Measurements from ENCODE around the gene SKP2.
"Not testable (repeated sequence)": the region's sequence is repeated elsewhere in the genome, so short reads cannot be mapped to it uniquely, and the experiment has no call there.

SKP2 gene

DNA sequence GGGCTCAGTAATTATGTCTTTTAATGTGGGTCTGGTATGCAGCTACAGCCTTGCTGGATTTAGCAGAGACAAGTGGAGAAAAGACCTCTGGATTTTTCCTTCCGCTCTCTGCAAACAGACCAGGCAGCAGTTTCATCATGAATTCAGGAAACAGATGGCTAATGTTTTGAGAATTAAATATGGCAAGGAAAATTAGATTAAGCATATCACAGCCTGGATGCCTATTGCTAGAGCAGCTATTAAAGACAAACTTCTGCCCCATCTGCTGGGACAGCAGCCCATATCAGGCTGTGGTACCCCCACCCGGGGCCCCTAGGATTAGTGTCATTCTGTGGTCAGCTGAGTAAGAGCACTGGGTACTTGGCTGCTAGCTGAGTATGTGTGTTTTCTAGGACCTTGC lies 6.2 kb downstream of the SKP2 start:
- no peak for DNase-seq

DNA sequence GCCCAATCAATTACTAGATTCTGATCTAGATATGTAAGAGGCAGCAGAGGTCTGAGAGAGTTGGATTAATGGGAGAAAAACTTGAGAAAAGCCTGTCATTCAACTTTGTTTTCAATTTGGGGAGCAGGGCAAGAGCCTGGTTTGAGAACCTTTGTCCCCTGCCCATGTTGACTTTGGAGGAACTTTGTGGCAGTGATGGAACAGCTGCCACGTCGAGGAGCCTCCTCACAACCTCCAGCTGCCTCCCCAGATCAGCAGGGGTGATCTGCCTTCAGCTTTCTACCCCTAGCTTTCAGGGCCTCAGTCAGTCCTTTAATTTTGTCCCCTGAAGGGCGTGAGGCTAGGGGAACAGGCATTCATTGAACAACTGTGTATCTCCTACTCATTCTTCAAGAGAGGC lies 8.7 kb downstream of the SKP2 start:
- no peak for DNase-seq

DNA sequence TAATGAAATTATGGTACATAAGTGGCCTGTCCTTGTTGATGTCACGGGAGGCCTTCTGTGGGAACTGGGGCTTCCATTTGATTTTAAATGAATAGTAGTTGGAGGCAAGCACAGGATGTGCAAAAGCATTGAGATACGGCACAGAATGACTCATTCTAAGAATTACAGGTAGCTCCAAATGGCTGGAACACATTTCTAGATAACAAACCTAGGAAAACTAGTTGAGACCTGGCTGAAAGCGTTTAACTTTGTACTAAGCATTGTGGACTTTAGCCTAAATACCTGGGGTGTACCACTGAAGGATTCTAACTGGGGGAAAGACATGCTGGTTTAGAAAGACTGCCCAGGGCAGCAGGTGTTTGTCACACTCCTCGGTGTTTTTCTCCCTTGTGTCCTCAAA lies 9.4 kb downstream of the SKP2 start:
- no peak for DNase-seq

DNA sequence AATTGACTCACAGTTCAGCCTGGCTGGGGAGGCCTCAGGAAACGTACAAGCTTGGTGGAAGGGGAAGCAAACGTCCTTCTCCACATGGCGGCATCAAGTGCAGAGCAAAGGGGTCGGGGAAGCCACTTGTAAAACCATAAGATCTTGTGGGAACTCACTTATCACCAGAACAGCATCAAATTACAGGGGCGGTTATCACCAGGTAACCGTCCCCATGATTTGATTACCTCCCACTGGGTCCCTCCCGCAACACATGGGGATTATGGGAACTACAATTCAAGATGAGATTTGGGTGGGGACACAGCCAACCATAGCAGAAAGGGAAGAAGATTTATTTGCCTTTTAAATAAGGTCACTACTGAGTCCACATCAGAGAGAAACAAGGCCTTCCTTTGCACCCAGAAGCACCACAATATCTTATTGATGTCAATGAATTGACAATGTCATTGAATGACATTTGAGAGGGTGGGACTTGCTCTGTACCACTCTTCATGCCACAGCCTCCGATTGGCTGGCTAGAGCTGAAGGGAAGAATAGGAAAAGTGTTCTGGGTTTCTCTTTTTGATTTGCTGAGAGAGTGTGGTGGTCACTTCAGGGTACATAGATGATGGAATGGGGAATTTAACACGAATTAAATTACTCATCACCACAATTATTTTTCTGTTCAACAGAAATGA lies 11.0 kb downstream of the SKP2 start:
- DNase-seq: no peak

DNA sequence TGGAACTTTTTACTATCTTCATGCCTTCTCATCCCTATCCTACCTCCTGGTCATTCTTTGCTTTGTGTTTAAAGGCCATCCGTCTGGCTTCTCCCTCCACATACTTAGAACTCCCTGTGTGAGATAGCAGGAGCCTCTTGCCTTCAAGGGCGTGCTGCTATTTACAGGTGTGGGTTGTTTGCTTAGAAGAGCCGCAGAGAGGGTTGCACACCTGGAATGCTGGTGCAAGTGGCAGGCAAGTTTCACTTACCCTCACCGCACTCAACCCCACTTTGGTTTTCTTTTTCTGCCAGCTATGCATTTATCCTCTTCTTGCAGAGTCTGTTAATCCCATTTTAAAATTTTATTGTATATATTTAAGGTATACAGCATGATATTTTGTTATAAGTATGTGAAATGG lies 12.6 kb downstream of the SKP2 start:
- DNase-seq: no peak

DNA sequence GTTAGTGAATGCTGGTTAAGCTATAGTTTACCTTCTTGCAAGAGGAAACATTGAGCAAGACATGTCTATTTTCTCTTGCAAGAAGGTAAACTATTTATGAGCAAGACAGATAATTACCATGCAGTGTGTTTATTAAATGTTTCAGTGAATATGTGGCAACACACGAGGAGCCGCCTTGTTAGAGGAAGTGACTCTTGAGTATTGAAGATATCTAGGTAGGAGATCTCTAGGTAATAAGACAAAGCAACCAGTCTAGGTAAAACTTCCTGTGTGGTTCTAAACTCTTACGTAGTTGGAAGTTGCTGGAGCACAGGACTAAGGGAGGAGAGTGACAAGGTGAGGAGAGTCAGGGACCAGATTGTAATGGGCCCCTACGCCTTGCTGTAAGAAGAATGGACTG lies 16.8 kb downstream of the SKP2 start:
- DNase-seq: no peak

DNA sequence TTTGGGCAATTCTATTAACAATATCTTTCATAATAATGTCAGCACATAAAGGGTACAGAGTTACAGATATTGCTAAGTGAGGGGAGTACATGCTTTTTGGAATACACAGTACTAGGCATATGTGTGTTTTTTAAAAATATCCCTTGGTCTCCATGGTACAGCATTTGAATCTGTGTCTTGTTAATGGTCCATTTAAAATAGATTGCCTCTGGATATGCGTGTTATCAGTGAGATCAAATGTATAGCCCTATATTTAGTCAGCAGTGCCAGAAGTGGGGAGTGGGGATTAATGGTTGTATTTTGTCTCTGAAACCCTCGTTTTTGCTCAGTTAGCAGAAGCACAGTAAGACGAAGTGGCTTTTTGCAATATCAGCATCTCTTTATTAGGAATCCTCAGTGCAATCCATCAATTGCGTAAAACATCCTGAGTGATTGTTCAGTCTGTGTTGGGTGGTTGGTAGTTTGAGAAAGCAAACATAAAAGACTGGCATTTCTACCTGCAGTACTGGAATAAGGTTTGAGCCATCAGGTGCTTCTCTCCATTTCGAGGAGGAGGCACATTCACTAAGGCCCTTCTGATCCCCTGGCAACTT lies 19.0 kb downstream of the SKP2 start:
- no peak for DNase-seq

DNA sequence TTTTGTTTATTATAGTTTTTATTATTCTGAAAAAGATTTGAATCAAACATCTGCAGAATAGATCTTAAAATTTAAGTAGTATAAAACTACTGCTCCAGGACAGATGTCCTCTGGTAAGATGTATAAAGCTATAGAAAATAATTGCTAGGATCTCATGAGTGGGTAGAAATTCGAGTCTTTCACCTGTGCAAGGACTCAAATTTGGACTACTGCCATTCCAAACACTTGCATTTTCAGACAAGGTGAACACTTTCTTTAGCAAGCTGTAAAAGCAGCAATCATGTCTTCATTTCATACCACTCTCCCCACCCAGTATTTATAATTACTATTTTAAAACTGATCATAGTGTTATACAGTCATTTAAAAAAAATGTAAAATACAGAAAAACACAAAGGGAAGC lies 20.7 kb downstream of the SKP2 start:
- no peak for DNase-seq

DNA sequence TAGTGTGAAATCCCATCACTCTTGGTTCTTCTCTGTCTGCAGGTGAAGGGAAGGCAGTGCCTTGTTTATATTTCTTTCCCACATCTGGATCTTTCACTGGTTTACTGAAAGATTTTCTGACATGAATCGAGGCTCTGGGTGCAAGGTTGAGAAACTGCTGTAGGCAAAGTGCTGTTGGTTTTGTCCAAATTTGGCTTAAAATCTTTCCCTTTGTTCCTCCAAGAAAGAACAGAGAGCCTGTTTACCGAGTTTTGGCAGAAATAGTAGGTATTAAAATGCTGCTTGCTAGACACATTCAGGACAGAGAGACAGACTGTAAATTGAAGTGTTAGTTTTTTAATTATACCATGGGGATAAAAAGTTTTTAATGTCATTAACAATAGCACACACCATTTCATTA lies 21.5 kb downstream of the SKP2 start:
- no peak for DNase-seq

DNA sequence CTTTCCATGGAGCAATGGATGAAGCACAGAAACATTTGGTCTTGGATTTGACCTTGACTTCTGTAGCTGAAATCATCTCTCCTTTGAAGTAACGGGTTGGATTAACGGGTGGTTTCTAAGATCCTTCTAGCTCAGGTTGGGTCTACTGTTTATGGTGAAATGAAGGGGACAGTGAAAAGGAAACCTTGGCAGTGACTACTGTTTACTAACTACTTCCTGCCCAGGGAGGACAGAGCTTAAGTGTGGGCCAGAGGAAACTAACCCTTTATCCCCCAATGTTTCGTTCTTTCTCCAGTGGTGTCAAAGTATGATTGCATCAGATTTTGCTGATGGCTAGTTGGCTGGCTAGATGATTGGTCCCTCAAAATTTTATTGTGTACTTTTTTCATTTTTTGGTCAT lies 22.2 kb downstream of the SKP2 start:
- DNase-seq: no peak

DNA sequence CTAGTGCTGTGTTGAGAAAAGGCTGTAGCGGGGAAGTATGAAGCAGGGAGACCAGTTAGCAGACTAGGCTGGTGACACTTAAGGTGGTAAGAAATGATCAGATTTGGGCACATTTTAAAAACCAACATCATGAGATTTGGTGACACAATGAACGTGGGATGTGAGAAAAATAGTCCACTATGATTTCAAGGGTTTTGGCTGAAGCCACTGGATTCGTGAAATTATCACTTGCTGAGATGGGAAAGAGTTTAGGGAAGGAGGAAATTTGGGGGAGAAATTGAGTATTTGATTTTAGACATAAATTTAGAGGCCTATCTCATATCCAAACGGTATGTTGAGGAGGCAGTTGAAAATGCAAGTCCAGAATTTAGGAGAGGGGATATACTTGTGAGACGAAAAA lies 23.1 kb downstream of the SKP2 start:
- no peak for DNase-seq

DNA sequence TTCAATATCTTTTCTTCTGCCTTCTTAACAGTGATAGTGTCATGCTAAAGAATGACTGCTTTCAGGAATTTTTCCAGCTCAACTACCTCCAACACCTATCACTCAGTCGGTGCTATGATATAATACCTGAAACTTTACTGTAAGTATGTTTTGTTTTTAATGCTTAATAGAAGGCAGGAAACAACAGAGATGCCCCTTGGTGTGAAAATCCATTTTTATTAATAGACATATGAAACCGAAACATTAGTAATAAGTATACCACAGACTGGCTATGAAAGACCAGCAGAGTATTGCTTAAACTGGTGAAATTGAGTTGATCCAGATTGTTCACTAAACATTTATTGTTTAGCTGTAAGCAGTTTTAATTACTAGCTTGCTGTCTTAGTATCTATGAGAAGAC lies 25.2 kb downstream of the SKP2 start:
- no peak for DNase-seq

DNA sequence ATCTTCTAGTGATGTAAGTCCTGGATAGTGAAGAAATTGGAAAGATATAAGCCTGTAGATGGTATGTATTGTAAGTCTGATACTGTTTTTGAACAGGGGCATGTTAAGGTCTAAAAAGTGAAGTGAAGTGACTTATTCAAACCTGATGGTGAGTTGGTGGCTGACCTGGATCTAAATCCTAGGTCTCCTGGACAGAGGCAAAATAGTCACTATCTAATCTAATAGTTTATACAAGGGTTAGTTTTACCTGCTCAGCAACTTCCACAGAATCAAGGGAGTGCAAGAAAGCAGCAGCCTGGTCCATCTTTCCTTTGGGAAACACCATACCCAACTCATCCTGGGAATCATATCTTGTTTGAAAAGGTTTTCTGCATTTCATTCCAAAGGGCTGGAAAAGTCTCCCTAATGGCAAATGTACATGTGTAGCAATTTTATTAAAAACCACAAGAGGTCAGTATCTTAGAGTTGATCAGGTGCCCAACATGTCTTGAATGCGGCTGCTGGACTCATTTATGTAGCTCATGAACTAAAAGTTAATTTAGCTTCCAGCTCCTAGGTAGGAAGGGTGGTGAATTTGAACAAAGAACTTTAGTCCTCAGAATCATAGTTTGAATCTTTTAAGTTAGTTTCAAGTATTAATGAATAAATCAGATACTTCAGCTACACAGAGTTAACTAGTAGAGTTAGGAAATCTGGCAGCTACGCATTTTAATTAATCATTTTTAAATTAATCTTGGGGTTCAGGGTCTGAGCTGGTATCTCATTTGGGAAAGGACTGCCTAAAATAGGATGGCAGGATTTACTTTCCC lies 26.0 kb downstream of the SKP2 start:
- peak; percentile 48 for DNase-seq

DNA sequence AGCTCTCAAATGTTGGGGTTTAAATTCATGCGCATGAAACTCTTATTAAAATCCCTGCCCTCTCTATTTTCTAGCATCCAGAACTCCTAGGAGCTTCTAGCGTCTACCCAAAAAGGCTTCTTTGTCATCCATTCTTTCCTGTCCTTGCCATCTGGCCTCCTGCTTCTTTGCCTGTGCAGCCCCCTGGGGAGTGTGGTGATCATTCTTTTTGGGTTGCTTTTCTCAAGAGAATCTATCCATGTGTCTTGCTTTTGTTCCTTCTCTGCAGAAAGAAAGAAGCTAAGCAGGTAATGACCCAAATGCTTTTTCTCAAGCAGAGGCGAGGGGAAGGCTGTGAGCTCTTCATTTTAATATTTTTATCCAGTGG lies 26.6 kb downstream of the SKP2 start:
- DNase-seq: no peak

DNA sequence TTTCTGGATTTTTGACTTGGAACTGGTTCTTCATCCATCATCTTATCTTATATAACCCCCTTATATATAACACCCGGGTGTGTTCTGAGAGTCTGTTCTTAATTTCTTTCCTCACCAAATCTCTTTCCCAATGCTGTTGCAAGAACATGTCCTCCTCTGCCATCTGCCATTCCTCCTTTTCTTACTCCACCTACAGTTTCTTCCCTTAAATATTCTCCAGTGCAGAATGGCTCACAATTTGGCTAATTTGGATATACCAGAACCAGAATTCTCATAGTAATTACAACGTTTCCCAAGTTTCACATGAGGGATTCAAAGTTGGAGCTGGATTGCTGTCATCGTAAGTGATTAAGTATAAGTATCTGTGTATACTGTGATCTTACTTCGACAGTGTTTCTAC lies 28.0 kb downstream of the SKP2 start:
- DNase-seq: no peak

DNA sequence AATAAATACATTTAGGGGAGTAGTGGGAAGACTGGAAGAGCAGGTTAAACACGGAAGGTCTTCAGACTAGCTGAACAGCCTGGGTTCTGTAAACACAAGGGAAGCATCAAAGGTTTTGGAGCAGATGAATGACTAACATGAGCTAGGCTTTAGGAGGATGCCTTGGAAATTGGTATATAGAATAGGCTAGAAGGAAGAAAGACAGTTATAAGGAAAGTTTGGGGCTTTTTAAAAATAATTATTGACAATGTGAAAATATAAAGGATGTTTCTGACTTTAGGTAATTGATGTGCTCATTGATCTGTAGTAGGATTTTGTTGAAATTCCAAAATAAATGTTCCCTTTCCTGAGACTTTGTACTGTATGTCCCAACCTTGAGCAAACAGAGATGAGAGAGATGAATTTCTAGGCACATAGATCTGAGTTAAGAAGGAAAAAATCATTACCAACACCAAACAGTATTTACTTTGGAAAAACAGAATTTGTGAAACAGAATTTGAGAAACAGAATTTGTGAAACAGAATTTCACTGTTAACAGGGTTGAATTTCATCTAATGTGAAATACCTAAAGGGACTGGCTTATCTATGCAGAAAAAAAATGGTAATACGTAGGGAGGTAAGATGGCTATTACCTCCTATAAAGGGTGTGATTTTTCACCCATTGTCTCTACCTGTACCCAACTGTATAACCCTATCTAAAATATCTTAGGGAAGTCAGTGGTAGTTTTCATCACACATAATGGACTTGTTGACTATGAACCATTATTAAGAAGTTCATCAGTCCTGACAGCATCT lies 28.8 kb downstream of the SKP2 start:
- no peak for DNase-seq

DNA sequence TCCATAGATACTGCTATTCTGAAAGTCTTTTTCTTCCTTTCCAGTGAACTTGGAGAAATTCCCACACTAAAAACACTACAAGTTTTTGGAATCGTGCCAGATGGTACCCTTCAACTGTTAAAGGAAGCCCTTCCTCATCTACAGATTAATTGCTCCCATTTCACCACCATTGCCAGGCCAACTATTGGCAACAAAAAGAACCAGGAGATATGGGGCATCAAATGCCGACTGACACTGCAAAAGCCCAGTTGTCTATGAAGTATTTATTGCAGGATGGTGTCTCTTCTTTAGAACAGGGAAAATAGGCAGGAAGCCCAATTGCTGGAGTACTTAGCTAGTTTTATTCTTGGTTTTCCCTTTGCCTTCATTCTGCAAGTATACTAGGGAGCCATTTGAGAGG lies 29.9 kb downstream of the SKP2 start:
- no peak for DNase-seq

DNA sequence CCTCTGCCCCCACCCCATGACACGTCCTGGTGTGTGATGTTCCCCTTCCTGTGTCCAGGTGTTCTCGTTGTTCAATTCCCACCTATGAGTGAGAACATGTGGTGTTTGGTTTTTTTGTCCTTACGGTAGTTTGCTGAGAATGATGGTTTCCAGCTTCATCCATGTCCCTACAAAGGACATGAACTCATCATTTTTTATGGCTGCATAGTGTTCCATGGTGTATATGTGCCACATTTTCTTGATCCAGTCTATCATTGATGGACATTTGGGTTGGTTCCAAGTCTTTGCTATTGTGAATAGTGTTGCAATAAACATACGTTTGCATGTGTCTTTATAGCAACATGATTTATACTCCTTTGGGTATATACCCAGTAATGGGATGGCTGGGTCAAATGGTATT lies 32.5 kb downstream of the SKP2 start:
- not testable (repeated sequence) for DNase-seq

DNA sequence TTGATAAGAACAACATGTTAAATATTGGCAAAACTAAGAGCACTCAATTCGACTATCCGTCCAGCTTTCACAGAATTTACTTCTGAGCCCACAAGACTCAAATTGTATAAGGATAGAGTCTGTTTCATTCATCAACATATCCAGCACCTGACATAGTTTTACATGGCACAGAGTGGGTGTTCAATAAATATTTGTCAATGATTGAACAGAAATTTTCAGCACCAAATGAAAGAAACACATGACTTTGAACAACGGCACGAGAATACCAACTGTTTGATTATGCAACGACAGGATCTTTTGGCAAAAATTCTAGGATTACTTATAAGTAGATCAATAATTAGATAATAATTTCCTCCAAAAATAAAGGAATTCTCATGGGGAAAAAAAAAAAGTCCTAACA lies 41.8 kb downstream of the SKP2 start:
- DNase-seq: no peak

DNA sequence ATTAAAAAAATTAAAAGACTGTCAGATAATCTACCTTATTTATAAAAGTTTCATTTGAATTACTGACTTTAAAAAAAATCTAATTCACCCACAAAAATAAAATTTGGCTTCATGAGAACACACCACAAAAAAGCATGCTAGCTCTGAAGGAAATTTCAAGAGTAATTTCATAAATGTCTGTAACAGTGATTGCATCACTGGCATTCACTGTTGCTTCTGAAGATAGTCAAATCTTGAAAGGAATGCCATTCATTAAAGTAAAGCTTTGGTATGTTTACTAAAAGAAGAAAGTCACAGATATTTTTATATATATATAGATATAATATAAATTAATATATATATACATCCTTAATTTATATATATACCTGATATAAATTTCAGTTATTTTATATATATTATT lies 46.4 kb downstream of the SKP2 start:
- no peak for DNase-seq

DNA sequence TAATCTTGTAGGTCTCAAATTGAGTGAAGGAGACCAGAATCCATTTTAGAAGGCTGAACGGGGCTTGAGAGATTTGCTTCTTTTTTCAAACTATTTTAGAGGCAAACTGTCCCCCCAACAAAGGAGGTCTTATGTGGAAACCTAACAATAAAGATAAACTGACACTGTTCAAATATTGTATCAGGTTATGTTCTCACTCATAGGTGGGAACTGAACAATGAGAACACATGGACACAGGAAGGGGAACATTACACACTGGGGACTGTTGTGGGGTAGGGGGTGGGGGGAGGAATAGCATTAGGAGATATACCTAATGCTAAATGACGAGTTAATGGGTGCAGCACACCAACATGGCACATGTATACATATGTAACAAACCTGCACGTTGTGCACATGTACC lies 46.9 kb downstream of the SKP2 start:
- not testable (repeated sequence) for DNase-seq

DNA sequence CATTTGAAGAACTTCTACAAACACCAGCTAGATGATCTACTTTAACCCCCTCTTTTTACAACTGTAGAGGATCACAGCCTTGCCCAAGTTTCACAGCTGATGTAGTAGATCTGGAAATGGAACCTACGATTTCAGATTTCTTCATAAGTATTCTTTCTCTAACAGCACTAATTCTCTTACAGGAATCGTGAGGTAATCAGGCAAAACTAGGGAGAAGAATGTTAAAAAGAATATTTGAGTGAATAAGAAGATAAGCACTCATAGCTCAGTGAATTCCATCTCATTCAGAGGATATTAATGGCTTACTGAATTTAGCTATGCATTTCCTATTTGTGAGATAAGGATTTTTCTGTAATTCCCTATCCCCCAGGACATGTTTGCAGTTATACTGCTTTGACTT lies 47.7 kb downstream of the SKP2 start:
- no peak for DNase-seq

DNA sequence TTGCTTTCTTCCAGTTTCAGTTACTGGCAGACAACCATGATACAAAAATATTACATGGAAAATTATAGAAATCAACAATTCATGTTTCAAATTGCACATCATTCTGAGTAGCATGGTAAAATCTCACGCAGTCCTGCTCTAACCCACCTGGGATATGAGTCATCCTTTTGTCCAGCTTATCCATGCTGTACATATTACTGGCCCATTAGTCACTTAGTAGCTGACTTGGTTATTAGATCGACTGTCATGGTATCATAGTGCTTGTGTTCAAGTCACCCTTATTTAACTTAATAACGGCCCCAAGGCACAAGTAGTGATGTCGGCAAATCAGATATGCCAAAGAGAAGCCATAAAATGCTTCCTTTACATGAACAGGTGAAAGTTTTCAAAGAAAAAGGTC lies 48.6 kb downstream of the SKP2 start:
- no peak for DNase-seq

DNA sequence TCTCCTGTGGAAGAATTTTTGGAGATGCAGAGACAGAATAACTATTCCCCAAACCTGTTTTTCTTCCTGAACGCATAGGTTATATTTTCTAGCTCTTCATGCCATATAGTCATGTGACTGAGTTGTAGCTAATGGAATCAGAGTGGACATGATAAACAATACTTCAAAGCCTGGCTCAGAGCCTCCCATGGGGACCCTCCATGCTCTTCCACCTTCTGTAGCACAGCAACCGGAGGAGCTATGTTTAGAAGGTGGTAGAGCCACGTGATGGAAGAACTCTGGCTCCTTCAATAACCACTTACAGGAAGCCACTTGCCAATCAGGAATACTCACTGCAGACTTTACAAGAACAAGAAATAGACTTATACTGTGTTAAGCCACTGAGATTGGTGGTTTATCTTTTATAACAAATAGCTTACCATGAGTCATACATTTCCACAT lies 50.6 kb downstream of the SKP2 start:
- no peak for DNase-seq

All from NCI-H2081 treated with DMSO at 0.1 percent for 48 hours (cell line).